ENCODE results near the gene LGALS13.
A peak's percentile ranks its signal among the peaks of the same experiment; 100 is the strongest.

LGALS13 gene, protein sequence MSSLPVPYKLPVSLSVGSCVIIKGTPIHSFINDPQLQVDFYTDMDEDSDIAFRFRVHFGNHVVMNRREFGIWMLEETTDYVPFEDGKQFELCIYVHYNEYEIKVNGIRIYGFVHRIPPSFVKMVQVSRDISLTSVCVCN

DNA sequence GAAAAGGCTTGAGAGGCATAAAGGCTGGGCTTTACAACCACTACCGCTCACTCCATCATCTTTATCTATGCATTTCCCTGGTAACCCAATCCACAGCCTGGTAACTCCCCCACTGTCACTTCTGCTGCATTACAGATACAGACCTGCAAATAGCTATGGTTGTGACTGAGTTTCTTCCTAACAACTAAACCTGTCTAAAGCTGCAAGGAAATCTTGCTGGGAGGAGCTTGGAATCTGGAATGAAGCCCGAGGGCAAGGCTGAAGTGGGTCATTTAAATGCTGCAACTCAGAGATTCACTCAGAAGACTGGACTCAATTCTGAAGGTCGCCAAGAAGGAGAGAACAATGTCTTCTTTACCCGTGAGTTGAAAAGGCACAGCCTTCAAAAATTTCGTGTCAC lies at the start of gene LGALS13:
TSS of gene LGALS13 (plus strand) at position 301 of the 400 bp plus-strand sequence. CDS start at position 346, 45 bp downstream.
- no peak for DNase-seq

DNA sequence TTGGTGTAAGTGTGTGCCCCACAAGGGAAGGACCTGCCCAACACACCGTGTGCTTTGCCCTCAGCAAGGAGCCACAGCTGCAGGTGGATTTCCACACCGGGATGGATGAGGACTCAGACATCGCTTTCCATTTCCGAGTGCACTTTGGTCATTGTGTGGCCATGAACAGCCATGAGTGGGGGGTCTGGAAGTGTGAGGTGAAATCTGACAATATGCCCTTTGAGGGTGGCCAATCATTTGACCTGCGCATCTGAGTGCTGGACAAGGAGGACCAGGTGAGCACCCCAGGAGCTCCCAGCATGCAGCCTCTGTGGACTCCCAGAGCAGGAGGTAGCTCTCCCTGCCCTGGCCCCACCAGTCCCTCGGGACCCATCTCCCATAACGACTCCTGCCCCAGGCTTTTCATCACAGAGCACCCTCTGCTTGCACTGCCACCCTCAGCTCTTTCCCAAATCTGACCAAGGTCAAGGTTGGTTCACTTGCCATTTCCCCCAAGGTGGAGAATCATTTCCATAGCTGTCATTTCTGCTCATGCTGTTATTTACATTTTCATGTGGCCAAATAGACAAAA lies 49.2 kb upstream of the LGALS13 start:
- DNase-seq = no peak

DNA sequence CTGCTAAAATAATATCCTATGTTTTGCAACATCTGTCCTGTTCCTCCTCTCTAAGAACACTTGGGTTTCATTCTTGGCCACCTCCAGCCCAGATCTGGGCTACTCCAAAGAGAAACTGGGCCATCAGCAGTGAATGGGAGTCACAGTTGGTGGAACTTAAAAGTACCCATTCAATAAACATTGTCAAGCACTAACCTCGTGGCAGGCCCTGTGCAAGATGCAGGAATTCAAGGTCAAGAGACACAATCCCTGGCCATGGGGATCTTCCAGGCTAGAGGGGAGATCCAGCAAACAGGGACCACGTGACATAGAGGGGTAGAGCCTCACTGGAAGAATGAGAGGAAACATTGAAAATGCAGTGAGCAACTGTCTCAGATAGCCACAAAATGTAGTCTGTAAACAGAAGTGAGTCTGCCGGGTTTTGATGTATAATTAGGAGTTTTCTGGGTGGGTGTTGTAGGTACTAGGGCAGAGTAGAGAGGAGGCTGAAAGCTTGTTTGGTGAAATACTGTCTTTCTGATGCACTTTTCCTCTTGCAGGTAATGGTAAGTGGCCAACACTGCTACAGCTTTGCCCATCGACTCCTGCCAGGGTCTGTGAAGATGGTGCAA lies 47.5 kb upstream of the LGALS13 start:
- DNase-seq = no peak

DNA sequence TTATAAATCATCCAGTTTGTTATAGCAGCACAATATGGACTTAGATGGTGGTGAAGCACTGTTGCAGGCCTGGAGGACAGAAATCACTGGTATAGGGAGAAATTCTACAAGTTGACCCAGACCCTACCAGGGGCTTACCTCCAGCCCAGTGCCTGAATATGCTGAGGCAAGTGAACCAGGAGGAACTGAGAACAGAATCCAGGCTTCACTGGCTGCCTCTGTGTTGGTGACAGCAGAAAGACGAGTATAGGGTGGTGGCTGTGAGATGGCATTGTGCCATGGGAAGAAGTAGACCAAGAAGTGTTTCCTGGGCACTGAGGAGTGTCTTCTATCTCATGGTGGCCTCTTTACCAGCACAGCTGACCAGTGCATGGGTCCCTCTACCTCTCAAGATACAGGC lies 46.4 kb upstream of the LGALS13 start:
- no peak for DNase-seq

DNA sequence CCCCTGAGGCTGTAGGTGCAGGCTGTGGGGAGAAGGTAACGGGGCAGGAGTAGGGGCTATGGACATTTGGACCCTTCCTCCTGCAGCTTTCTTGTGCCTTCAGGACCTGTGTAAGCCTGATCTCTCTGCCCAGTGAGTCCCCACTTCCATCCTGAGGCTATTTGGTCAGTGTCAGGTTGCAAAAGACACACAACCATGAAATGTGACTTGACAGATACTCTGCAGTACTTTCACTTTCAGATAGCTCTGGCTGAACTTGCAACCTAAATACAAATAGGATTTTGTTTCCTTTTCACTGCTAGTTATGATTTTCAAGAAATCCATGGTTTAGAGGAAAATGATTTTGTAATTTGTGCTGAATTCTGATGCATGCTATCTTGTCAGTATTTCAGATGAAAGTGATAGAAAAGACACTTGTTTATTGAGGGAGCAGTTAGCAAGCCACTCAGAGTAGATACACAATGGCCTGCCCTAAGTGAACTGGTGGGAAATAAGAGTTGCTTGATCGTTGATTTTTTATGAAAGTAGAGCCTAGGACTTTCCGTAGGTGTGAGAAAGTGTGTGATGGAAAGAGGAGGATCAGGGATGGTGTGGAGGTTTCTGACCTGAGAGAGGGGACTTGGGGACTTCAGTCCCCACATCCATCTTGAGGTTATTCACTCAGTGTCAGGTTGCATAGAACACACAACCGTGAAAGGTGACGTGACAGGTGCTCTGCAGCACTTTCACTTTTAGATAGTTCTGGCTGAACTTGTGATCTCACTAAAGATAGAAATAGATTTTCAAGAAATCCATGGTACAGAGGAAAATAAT lies 44.3 kb upstream of the LGALS13 start:
- peak; percentile 48 for DNase-seq

DNA sequence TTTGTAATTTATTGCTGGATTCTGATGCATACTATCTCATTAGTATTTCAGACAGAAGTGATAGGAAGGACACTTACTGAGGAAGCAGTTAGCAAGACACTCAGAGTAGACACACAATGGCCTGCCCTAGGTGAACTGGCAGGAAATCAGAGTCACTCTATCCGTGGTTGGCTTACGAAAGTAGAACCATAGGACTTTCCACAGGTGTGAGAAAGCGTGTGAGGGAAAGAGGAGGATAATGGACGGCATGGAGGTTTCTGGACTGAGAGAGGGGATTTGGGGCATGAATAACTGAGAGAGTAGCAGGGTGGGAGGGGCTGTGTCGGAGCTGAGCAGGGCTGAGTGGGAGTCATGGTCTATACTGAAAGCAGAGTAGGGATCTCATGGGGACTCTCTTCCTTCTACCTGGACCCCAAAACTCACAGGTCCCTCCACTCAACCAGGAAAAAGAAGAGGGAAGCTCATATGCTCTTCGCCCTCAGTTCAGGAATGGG lies 43.7 kb upstream of the LGALS13 start:
- DNase-seq = no peak

DNA sequence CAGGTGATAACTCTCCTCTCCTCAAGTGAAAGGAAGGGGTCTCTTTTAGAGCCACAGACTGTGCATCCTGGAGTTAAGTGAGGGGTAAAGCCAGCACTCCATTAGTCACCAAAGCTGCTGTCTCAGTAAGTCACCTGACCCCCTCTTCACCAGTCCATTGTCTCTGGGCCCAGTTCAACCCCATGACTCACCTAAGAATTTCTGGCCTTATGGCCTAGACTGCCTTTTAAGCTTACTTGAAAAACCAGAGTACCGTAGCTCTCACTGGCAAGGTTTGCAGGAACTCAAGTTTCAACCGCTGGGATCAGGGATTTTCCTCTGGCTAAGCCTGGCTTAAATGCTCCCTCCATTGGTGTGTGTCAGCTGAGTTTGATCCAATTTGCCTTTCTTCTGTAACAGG lies 38.9 kb upstream of the LGALS13 start:
- no peak for DNase-seq

DNA sequence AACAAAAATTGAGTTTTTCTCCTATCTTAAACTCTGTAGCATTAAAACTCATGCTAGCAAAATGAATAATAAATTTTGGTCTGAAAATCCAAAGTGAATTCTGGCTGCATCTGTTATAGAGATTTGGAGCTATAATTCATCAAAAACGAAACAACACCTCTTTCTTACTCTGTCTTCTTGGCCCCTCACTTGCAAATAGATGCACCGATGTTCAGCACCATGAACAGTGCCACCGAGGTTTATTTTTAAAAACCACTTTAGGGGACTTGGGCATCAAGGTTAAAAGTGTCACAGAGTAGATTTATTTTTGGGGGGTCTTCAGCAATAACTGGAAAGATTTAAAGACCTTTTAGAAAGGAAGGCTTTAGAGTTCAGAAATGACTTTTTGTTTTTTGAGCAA lies 36.3 kb upstream of the LGALS13 start:
- no peak for DNase-seq

DNA sequence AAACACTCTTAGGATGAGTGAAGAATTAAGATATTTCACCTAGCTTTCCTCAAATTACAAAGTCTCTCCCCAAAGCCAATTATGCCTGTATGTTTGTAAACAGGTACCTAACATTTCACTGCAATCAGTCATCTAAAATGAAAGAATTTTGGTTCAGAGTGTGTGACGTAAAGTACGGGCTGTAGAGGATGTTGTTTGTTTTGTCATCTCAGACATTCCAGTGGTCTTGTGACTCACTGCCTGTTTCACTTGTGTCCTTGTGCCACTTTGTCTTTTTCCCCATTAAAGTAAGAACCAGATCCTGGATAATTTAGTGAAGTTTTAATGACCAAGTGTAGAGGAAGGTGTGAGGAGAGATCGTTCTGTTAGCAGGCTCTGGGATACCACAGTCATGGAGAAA lies 33.7 kb upstream of the LGALS13 start:
- DNase-seq = no peak

DNA sequence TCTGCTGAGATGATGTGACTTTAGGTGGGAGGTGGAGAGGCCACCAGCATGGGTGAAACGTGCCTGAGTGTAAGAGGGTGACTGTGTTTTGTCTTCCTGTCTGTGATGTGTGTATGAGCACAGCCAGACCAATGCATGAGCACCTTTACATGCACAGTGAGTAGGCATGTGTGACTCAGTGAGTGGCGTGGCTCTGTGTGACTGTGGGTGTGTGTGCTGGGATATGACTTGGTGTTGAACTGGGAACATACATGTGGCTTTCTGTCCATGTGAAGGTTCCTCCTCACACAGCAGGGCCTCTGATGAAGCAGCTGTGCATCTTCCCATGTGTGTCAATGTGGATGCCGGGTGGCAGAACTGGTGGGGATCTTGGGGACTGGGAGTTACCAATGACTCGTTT lies 19.9 kb upstream of the LGALS13 start:
- no peak for DNase-seq

DNA sequence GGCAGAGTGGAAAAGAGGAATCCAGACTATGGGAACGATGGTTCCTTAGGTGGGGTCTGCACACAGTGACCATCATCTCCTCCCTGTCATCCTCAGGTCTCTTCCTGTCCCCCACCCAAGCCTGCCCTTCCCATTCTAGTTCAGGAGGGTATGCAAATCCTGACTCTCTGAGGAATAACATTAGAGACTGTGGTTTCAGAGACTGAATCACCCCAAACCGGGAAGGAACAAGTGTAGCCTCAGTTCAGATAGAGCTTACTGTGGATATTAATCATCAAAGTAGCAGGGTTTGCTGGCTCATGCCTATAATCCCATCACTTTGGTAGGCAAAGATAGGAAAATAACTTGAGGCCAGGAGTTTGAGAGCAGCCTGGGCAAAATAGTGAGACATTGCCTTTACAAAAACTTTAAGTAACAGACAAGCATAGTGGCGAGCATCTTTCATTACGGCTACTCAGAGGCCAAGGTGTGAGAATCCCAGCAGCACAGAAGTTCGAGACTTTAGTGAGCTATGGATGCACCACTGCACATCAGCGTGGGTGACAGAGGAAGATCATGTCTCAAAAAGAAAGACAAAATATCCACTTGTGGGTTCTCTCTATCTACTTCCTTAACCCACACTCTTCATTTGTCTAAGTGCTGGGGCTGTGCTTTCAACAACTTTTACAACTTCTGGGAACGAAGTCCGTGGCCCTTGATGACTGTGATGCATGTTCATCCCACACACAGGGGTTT lies 19.3 kb upstream of the LGALS13 start:
- DNase-seq = no peak

DNA sequence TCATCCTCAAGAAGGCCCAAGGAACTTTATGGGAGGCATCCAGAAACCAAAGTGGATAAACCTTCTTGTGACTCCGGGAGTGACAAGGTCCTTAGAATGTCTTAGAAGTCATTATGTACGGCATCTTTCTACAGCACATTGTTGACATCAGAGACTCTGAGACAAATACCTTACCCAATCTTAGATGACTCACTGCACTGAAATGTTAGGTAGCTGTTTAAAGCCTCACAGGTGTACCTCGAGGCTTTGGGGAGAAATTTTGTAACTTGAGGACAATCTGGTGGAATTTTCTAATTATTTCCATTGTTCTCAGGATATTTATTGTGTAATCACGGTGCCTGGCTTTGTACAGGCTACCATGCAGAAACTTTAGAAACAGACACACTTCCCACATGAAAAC lies 14.8 kb upstream of the LGALS13 start:
- no peak for DNase-seq

DNA sequence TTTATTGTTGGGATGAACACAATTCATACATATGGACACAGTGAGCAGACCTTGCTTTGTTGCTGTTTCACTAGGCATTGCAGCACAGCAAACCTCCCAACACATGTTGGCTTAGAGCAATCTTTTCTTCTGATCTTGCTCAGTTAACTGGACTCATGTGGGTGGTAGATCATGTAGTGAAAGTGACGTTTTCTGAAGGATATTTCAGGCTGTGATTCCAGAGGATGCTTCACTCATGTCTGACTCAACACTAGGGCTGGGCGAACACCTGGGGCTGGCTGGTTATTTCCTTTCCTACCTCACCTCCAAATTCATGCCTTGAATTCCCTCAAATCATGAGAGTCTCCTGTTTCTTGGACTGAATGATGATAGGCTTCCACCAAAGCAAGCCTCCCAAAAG lies 14.3 kb upstream of the LGALS13 start:
- DNase-seq = no peak

DNA sequence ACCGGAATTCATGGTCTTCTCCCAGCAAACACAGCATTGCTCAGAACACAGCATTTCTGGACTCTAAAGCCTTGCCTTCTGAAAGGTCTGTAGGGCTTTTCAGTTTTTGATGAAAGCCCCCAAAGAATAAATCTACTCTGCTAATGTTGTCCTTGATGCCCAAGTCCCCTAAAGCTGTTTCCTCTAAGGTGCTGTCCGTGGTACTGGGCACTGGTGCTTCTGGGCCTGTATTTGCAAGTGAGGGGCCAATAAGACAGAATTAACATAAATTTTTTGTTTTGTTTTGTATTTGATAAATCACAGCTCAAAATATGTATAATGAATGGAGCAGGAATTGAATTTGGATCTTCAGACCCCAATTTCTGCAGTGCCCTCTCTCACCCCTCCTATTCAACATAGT lies 12.1 kb upstream of the LGALS13 start:
- DNase-seq = no peak

DNA sequence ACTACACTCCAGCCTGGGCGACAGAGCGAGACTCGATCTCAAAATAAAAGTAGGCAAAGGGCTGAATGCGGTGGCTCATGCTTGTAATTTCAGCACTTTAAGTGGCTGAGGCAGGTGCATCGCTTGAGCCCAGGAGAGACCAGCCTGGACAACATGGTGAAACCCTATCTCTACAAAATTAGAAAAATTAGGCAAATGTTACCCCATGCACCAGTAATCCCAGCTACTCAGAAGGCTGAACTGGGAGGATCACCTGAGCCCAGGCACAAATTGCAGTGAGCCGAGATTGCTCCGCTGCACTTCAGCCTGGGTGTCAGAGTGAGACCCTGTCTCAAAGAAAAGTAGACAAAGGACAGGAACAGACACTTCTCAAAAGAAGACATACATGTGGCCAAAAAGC lies 9.9 kb upstream of the LGALS13 start:
- no peak for DNase-seq

DNA sequence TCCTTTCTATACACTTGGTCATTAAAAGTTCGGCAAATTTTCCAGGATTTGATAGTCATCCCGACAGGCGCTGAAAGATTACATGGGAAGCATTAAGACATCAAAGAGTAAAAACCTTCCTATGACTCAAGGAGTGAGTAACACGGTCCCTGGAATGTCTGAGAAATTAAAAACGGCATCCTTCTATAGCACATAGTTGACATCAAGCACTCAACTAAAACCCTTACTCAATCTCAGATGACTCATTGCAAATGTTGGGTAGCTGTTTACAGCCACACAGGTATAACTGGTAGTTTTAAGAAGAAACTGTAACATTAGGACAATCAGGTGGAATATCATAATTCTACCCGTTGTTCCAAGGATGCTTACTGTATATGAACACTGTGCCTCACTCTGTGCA lies 6.4 kb upstream of the LGALS13 start:
- DNase-seq = no peak

DNA sequence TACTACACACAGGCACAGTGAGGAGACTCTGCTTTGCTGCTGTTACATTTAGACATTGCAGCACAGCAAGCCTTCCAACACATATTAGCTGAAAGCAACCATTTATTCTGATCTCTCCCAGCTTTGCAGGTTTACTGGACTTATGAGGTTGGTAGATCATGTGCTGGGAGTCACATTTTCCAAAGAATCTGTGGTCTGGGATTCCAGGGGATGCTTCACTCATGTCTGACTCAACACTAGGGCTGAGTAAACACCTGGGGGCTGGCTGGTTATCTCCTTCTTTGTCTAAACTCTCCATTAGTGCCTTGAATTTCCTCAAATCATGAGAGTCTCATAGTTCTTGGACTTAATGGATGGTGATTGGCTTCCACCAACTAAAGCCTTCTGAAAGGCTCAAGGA lies 5.4 kb upstream of the LGALS13 start:
- DNase-seq = no peak

DNA sequence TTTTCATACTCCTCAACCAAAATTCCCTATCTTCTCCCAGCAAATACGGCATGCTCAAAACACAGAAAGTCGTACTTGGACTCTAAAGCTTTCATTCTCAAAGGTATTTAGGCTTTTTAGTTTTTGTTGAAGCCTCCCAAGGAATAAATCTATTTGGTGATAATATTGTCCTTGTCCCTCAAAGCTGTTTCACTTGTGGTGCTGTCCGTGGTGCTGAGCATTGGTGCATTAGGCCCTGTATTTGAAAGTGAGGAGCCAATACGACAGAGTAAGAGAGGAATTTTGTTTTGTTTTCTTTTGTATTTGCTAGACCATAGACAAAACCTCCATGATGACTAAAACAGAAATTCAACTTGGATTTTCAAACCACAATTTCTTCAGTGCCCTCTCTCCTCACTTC lies 3.2 kb upstream of the LGALS13 start:
- no peak for DNase-seq

DNA sequence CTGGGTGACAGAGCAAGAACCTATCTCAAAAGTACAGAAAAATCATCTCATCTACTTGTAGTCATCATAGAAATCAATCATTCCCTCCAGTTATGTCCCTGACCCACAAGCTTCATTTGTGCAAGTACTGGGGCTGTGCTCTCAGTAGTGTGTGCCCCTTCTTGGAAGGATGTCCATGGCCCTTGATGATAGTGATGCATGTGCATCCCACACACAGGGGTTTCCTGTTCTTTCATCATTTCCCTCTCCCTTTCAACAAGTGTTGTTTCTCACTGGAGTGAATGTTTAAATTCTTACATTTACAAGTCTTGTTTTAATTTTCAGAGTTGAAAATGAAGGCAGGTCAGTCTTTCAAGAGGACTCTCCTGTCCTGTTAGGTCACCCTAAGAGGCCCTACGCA lies 1.5 kb downstream of the LGALS13 start:
- no peak for DNase-seq

DNA sequence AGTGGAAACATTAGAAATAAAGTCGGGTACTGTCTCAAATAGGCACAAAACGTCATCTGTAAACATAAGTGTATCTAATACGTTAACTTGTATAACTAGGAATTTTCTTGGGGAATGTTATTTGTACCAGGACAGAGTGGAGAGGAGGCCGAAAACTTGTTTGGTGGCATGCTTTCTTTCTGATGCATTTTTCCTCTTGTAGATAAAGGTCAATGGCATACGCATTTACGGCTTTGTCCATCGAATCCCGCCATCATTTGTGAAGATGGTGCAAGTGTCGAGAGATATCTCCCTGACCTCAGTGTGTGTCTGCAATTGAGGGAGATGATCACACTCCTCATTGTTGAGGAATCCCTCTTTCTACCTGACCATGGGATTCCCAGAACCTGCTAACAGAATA lies 4.7 kb downstream of the LGALS13 start:
- DNase-seq = no peak

DNA sequence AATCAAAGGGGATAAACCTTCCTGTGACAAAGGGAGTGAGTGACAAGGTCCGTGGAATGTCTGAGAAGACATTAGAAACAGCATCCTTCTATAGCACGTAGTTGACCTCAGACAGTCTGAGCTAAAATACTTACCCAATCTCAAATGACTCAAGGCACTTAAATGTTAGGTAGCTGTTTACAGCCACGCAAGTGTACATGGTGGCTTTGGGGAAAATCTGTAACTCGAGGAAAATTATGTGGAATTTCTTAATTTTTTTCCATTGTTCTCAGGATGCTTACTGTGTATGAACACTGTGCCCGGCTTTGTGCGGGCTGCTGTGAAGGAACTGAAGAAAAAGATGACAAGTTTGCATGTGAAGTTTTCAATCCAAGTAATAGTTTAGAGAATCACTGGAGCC lies 5.2 kb downstream of the LGALS13 start:
- DNase-seq = no peak

DNA sequence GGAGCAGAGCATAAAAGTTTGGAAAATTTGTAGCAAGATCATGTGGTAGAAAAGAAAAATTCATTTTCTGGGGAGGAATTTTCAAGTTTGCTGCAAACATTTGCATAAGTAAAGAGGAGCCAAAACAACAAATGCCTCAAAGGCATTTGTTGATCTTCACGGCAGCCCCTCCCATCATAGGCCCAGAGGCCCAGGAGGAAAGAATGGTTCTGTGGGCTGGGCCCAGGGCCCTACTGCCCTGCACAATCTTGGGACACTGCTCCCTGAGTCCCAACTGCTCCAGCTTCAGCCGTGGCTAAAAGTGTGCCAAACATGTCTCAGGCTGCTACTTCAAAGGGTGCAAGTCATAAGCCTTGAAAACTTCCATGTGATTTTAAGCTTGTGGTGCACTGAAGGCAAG lies 11.3 kb downstream of the LGALS13 start:
- DNase-seq = no peak

DNA sequence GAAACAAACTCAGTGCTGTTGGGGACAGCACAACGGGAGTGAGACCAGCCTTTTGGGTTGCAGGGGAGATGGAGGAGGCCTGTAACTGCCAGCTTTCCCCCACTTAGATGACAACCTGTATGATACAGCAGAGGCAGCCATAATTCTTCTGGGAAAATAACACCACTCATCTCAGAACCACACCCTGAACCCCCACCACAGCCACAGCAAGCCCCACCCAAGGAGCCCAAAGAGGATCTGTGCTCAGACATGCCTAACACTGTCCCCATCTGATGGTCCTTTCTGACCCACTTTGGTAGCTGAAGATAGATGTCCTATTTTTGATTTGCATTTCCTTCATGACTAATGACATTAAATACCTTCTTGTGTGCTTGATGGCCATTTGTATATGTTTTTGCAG lies 15.4 kb downstream of the LGALS13 start:
- no peak for DNase-seq
